Nucleus accumbens (tissue), 56 donors: ENCODE measurements around the gene FETUB.

Experiments
- DNase-seq, 56 donors: peaks; one replicate each; lab custom pipeline; 2025; lab: John Stamatoyannopoulos, UW

The FETUB gene

GRCh38 chr3:186612721-186613636 lies 27.2 kb upstream of the FETUB start, which contains the start of gene AHSG:
Gene AHSG (plus strand): TSS chr3:186613060. CDS start chr3:186613142, 82 bp downstream.
- DNase-seq = no peak

DNA sequence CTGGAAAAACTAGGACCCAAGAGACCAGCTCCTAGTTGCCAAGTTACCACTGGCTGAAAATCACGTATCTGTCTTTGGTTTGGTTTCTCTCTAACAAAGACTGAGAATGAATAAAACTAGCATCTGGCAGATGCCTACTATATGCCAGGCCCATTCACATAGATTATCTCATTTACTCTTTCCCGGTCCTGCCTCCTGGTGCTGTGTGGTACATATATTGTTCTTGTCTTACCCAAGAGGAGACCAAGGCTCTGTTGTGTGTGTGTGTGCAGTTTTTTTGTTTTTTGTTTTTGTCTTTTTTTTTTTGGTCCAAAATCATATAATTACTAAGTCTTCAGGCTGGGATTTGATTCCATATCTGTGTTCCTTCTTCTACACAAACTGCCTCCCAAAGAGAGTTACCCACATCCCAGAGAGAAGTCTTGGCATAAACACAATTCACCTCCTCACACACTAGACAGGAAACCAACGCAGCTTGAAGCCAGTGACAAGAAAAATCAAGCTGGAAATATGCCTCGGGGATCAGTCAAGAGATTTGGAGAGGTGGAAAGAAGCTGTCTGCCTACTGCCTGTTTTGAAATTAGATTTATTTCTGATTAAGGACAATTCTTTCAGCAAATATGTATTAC lies 26.4 kb upstream of the FETUB start:
- no peak for DNase-seq

GRCh38 chr3:186614266-186614596 lies 26.0 kb upstream of the FETUB start:
- DNase-seq = no peak

- DNase-seq = peak in 53 of 56 donors; percentile 2 to 88 (median 57)
Observed at GRCh38 chr3:186614597-186615483, 25.4 kb upstream of the FETUB start.

- DNase-seq = no peak
Observed at GRCh38 chr3:186616299-186616617, 23.9 kb upstream of the FETUB start.

GRCh38 chr3:186617036-186617946 lies 22.9 kb upstream of the FETUB start:
- DNase-seq = peak in 54 of 56 donors; percentile 7 to 85 (median 61)

GRCh38 chr3:186618318-186618938 lies 21.8 kb upstream of the FETUB start:
- DNase-seq = no peak

GRCh38 chr3:186619787-186620212 lies 20.4 kb upstream of the FETUB start:
- no peak for DNase-seq

DNA sequence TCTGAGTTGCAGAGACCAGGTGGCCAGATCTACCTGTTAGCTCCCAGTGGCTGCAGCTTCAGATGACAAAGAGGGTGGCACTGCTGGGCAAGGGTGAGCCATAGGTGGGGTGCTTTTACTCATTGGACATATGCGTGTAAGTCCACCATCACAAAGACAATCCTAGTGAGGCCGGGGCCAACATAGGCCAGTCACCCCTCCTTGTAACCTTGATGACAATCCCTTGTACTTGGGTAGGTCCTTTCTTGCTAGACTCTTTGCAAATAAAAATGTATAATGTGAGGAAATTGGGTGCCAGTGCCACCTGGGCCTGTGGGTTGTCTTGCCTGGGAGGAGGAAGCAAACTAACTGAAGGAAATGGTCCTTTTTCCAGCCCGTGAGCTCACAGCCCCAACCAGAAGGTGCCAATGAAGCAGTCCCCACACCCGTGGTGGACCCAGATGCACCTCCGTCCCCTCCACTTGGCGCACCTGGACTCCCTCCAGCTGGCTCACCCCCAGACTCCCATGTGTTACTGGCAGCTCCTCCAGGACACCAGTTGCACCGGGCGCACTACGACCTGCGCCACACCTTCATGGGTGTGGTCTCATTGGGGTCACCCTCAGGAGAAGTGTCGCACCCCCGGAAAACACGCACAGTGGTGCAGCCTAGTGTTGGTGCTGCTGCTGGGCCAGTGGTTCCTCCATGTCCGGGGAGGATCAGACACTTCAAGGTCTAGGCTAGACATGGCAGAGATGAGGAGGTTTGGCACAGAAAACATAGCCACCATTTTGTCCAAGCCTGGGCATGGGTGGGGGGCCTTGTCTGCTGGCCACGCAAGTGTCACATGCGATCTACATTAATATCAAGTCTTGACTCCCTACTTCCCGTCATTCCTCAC lies 19.7 kb upstream of the FETUB start:
- no peak for DNase-seq

DNA sequence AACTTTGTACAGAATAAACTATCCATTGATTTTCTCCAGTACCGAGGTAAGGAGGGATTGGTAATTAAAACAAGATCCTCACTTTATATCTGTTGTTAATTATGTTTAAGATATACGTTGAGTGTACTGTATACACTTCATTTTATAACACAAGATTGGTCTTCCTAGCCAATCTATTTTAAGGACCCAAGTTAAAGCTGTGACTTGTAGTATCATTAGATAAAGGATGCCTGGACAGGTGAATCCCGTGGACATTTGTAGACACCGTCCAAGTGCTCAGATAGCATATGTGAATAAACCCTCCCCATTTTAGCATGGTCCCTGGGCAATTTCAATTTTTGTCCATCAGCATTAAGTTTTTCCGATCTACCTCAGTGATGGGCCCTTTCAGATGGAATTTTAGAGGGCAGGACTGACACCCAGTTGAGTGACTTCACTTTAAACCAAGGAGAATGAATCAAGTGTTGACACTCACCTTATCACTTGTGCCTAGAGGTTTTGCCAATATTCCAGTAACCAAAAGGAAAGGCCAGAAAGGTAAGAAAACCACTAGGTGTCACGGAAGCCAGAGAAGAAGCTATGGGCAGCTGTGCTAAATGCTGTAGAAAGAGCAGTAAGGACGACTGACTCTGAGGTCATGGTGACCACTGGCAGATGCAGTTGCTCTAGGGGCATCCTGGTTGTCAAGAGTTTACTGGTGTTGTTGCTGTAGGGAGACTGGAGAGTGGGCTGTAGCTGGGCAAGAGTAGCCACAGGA lies 18.1 kb upstream of the FETUB start:
- DNase-seq = no peak

- DNase-seq = no peak
Observed at GRCh38 chr3:186622651-186623310, 17.4 kb upstream of the FETUB start.

- no peak for DNase-seq
Observed at GRCh38 chr3:186624598-186624997, 15.6 kb upstream of the FETUB start.

DNA sequence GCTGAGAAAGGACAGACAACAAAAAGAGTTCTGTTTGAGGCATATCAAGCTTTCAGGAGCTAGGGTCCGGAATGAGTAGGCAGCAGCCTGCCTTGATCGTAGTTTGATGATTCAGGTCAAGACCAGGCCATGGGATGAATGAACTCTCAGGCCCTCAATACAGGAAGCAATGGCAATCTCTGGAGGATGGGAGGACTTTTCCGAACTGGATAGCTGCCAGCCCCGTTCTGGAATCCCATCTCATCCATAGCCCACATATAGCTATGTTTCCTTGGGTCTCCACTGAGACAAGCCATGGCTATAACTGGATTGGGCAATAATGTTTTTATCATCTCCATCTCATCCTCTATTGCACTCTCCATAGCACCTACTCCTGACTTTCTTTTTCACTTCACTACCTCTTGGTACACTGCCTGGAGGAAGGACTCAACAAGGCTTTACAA lies 14.6 kb upstream of the FETUB start:
- no peak for DNase-seq

- DNase-seq = no peak
Observed at GRCh38 chr3:186626254-186626847, 13.8 kb upstream of the FETUB start.

DNA sequence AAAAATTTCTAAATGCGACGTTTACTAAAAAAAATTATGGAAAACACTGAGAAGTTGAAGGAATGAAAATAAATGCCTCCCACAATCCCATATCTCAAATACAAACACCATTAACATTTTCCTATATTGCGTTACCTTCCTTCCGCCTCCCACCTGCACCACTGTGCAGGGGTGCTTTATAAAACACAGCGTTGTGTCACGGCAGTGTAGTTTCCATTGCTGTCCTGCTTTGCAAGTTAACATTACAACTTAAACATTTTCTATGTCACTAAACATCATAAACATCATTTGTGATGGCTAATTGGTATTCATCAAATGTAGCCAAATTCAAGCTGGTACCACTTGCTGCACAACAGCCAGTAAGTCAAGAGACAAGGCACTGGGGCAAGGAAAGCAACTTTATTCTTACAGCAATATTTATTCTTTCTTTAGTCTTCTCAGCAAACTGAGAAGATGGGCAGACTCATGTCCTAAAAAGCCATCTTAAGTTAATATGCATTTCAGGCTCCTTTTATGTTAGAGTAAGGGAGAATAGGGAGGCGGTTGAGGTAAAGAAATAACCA lies 12.3 kb upstream of the FETUB start:
- no peak for DNase-seq

DNA sequence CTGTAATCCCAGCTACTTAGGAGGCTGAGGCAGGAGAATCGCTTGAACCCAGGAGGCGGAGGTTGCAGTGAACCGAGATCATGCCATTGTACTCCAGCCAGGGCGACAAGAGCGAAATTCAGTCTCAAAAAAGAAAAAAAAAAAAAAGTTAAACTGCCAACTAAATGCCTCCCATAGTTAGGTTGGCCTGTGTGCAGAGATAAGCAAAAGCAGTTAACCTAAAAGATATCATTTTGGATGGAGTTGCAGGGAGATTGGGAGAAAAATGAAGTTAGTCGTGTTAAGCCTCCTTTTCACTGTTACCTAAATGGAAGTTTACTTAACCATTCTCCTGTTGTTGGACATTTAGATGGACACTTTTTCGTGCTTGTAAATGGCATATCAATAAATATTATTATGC lies 11.4 kb upstream of the FETUB start:
- no peak for DNase-seq
